ENCODE results near the gene CDH13.

Gene CDH13

DNA sequence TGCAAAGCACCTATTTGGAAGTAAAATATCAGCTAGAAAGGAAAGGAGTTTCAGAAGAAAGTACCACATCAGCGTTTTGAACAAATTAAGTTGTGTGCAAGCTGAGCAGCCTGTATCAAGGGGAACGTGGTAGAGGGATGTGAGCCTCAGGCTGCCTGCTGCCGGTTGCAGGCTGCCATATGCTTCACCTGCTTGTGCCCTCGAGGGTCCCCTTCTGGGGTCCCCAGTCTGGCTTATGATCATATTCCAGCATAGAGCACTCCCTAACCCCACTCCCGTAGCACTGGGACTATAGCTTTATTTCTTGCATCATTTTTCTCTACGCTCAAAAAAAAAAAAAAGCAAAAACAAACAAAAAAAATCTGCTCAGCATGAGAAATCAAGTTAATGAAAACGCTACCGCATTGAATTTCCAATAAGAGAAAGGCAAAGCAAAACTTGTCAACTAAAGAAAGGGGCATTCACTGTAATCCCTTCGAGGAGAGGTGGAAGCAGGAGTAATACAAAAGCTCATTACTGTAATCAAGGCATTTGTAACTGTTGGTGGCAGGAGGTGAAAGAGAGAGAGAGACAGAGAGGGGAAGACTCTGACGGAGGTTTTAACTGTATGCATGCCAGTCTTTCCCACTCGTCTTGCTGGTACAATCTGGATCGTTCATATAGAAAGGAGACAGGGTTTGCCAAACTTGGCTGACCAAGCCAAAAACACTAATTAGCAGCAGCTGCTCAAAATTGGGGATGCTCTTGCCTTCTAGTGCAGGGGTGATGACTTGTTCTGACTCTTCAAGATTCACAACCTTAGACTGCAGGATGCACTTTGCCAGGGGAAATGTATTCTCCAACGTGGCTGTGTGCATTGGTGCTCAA lies 922.8 kb downstream of the CDH13 start:
- no peak for DNase-seq

DNA sequence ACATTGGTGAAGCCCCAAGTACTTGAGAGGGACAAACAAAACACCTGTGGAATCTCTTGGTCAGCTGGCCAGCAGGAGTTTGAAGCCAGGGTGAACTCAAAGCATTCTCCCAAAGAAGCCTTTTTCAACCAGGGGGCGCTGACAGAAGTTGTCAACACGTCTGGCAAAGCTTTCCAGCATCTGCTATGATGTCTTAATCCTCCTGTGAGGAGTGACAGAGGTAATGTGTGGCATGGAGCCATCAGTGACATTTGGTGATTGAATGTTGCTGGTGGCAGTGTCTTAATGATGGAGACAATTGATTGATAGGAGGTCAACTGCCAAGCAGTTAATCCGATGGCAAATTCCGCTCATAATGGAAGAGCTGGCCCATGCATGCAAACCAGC lies 923.4 kb downstream of the CDH13 start:
- no peak for DNase-seq

DNA sequence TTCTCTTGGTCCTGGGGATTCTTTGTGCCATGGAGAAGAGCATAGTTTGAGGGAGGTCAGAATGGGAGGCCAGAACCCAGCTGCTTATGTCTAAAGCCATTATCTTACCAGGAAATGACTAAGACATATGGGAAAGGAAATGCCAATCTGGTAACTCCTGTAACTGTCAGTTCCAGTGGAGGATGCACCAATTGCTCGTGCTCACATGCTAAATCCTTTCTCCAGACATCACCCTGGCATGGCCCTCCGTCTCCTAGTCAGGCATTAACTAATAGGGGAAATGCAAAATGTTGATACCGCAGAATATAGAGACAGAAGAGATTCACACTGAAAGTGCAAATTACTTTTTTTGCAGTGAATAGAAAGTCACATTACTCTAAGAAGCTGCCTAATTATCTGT lies 925.5 kb downstream of the CDH13 start:
- DNase-seq, result no peak

DNA sequence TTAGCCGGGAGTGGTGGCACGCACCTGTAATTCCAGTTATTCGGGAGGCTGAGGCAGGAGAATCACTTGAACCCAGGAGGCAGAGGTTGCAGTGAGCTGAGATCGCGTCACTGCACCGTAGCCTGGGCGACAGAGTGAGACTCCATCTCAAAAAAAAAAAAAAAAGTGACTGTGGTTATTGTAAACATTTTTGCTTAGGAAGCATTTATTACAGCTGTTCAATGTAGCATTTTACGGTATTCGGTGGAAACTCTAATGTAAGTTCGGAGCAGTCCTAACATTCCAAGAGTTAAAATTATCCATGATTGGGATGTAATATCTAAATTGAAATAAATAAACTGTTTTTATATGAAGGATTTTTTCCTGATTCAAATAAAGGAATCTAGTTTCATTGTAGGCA lies 926.2 kb downstream of the CDH13 start:
- no peak for DNase-seq

DNA sequence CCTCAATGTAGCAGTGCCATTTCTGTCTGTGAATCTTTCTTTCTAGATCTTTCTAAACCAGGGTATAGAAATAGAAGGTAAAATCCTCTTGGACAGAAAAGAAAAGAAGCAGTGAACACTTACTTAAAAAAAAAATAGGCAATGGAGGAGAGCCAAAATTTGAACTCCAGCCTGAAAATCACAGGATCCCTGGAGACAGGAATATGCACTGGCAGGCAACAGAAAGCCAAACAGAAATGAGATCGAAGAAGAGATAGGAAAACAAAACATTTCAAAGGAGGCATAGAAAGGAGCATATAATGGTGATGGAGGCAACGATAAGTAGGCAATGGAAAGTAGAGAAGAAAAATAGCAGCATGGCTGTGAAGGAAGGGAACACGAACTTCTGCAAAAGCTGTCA lies 927.3 kb downstream of the CDH13 start:
- no peak for DNase-seq

DNA sequence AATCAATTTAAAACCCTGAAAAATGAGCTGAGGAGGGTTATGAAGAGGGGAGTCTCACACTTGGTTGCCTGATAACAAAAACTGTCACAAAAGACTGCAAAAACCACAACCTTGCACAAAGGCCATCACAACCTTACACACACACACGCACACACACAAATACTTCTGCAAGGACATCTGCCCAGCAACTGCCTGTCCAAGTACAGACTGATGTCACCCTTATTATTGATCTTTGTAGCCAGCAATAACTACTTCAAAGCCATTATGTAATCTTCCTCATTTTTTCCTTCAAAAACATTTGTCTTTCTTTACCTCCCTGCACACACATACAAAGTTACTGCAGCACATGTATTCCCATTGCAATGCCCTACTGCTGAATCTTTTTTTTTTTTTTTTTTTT lies 927.8 kb downstream of the CDH13 start:
- no peak for DNase-seq

DNA sequence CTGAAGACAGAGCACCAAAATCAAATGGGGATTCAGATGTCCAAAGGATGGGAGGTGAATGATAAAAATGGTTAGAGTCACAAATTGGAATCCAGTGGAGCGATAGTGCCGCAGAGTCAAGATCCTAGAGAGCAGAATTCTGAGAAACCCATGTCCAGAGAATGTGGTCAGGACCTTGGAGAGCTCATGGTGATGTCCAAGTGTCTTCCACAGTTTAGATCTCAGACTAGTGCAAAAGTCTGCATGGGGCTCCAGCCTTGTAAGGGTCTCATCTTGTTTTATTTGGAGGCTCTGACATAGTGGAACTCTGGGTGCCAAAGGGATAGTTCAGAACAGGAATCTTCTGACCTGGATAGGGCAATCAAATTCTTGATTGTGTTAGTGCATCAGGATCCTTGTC lies 935.1 kb downstream of the CDH13 start:
- DNase-seq, result no peak

DNA sequence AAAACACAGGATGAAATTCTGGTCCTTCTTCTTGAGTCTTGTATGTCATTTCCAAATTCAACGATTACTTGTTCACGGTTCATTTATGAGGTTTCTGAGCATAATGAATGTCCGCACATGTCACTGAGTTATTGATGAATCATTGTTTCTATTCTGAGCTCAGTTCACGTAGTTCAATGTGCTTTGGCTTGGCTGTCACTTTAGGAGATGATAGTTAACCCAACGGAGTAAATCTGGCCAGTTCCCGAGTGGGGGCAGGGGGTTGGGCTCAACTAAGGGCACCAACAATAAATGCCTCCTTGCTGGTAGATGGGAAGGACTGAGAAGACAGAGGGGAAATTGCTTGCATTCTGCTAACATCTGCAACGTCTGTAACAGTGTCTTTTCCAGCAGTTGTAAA lies 941.6 kb downstream of the CDH13 start:
- no peak for DNase-seq

DNA sequence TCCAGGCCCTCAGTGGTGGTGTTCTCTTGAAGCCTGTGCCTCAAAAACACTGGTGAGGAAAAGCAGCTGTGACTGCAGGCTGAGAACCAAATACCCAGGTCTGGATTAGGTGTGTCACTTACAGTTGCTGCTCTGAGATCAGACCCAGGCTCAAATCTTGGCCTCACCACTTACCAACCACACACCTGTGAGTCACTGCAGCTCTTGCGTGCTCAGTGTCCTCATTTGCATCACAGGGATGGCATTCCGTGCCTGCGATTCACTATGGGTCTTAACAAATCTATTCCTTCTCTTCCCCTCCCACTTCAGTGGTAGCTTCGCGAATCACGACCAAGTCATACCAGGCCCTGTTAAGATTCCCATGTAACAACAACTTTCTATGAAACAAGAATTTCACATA lies 947.6 kb downstream of the CDH13 start:
- peak; percentile 3 for DNase-seq

DNA sequence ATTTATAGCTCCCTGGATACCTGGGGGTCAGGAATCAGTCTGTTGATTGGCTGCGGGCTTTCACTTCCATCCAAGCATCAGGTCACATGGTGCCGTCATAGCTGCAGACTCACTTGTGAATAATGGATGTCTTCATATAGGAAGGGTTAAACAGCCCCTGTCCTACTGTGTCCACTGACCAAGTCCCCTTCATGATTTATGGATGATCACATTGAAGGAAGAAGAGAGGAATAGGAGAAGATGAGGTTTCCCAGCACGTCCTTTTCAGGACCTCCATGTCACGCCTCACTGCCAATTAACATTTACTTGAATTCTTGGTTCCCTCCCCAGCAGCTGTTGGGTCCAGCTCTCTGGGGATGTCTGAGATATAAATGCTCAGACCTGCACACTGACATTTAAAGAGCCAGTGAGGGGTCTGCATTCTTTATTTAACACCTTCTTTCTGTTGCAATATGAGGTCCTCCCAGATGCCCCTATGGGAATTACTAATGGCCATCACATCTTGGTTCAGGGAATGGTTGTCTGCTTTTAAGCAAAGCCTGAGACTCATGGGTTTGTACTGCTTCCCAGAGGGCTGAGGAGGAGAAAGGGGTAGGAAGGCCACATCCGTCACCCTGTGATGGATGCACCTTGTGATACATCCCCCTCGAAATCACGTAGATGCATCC lies 950.4 kb downstream of the CDH13 start:
- no peak for DNase-seq

DNA sequence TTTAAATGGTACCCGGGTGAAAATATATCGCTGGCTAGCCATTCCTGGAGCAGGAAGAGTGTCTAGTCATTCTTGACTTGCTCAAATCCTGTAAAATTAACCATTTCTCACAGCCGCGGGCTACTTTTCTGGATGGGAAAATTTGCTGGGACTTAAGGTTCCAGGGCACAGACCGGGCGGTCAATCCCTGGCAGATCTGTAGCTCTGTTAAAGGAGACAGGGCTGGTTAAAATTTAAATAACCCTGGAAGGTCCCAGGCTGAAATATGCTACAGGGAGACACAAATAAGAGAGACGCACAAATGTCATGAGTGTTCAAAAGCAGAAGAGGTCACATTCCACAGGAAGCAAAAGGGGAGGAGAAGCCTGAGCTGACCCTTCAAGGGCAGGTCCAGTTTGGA lies 951.4 kb downstream of the CDH13 start:
- no peak for DNase-seq

DNA sequence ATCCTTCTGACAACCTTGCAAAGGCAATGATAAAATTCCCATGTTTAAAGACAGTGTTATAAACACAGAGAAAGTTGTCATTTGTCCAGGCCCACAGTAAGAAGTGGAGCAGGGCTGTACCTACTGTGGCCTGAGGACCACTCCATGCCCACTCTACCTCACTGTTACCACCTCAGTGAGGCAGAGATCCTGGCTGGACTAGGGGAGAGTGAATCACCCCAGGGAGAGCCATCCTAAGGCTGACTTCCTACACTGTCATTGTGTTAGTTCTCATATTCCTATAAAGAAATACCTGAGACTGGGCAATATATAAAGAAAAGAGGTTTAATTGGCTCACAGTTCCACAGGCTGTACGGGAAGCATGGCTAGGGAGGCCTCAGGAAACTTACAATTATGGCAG lies 952.3 kb downstream of the CDH13 start:
- no peak for DNase-seq

DNA sequence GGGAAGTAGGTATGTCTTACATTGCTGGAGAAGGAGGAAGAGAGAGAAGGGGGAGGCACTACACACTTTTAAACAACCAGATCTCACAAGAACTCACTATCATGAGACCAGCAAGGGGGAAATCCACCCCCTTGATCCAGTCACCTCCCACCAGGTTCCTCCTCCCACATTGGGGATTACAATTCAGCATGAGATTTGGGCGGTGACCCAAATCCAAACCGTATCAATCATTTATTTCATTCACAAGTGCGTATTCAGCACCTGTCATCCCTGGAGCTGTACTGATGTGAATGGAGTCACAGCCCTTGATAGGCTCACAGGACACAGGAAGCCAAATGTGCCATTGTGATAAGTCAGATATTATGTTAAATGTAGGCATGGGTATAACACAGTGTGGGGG lies 952.7 kb downstream of the CDH13 start:
- no peak for DNase-seq

DNA sequence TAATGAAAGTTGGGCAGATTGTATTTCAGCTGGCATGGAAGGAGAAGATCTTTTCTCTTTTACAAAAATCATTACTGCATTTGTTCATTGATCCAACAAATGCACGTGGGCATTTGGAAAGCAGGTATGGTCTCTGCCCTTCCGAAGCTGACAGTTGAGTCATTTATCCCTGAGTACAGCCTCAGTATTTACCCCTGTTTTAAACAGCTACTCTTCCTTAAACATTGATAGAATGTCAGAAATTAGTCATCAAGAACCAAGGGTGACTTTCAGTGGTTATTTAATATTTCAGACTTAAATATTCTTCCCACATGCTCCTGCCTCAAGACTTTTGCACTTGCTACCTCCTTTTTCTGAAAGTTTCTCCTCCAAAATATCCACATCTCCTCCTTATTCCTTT lies 954.3 kb downstream of the CDH13 start:
- DNase-seq, result no peak

DNA sequence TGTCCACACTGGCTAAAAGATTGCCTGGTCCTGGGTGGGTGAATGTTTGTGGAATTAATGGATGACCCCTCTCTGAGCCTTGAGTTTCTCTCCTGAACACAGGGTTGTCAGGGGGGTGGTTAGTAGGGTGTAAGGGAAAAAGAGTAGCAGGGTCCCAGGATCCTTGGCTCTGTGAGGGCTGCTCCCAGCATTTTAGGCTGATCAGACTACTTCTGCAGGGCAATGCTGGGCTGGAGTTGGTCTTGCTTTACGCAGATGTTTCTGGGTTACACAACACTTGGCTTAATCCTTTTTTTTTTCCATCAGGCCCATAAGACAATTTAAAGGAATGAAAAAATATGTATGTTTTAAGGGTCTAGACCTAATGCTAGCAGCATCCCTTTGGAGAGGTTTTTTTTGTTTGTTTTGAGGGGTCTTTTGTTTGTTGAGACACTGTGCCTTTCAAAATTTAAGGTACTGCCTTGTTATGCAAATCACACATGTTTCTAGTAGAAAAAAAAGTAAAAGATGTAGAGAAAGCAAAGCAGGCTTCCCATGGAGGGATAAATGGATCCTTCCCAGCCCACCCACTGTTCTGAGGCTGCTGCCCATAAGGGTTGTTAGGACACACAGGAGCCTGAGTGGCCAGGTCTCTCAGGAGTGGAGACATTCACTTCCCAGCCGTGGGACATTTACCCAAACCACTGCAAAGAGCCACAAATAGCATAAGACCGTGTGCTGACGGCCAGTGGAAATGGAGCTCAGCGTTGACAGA lies 955.4 kb downstream of the CDH13 start:
- DNase-seq, result no peak

DNA sequence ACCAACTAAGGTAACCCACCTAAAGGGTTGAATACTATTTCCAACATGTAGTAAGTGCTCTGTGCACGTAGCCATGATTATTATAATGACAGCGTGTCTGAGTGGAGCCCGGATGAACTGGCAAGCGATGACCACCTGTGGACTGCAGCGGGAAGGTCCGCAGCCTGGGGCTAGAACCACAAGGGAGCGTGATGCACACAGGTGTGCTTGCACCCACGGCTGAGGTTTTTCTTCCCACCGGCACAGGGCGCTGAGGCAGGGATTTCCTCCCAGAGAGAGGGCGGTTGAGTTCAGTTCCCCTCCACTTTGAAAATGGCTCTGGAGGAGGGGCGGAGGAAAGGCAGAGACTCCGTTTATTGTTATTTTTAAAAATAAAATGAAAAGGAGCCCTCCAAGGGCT lies 959.3 kb downstream of the CDH13 start:
- no peak for DNase-seq

DNA sequence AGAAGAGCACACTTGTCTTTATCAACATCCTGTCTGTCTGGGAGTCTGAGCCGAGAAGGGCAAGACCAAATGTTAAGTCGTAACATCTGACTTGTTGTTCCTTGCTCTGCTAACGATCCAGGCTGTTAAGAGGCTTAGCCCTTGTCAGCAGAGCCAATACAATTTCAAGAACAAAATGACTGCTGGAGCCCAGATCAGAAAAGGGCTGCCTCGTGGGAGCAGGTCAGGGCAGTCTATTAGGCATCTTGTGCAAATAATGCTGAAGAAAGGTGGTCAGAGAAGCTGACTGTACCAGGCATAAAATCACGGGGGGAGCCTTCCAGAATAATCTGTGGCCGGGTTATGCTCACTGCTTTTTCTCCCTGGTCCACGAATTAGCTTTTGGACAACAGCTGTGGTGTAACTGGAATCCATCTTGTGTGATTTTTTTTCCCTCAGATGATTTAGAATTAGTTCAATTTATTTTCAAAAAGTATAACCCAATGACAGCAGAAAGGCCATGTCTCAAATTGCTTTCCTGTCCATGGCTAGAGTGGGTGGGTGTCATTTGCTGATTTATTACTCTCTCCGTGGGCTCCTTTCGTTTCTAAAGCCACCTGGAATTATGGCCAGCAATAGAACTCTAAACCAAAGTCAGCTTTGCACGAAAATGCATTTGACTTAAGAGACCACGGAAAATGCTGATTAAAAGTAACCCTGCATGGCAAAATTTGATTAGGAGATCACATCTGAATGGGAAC lies 959.9 kb downstream of the CDH13 start:
- no peak for DNase-seq

DNA sequence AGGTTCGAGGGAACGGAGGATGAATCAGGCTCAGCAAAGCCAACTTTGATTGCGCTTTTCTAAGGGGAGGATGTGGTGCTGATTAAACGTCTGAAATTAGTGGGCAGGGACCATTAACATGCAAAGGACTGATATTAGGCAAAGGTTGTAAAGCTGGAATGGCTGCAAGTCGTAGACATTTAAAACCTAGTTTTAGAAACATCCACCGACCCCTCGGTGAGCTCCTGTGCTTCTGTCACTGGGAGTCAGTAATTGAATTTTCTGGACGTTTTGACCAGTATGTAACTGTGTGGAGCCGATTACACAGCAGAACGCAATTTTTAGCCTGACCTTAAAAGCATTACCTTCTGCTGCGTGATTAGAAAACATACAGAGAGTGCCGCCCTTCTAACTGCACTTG lies 960.4 kb downstream of the CDH13 start:
- no peak for DNase-seq

DNA sequence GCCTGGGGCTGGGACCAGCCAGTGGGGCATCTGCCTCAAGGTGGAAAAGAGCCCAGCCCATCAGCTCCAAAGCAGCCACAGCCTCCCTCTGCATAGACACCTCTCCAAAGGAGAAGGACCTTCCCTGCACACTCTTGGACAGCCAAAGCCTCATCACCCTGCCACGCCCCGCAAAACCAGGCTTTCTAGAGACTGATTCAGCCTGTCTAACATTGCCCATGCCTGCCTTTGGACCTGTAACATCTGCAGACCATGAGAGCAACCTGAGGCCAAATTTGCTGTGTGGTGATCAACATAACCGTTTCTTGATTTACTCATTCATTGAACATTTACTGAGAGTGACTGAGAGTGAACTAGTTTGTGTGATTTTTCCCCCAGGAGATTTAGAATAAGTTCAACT lies 961.3 kb downstream of the CDH13 start:
- DNase-seq, result no peak

DNA sequence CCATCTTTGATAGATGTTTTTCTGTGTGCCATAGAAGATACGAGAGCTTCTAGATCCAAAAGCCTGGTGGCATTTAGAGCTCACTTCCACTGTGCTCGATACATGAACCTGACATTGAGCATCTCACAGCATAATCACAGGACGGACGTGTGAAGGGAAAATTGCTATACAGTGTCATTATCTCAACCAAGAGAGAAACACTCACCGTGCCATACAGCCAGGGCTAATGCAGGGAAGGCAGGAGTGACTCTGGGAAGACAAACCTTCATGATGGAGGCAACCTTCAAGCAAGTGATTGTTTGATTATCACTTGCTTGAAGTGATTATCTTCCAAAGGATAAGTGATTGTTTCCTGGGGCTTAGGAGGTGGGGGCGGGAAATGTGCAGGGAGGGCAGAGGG lies 962.8 kb downstream of the CDH13 start:
- DNase-seq, result no peak

DNA sequence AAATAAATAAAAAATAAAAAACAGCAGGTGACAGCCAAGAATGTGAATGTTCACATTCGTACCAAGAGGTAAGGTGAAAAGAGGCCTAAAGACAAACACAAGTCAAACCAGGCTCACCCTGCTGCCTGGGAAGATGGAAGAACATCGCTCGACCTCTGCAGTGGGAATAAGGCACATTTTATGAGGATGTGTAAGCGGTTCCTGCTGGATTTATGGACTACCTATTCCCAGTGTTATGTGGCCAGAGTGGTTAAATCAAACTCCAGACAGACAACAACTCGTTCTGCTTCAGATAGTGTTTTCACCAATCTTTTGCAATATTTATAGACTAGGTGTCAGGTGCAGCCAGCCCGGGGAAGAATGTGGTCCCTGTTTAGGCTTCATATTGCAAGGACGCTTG lies 966.0 kb downstream of the CDH13 start:
- no peak for DNase-seq

DNA sequence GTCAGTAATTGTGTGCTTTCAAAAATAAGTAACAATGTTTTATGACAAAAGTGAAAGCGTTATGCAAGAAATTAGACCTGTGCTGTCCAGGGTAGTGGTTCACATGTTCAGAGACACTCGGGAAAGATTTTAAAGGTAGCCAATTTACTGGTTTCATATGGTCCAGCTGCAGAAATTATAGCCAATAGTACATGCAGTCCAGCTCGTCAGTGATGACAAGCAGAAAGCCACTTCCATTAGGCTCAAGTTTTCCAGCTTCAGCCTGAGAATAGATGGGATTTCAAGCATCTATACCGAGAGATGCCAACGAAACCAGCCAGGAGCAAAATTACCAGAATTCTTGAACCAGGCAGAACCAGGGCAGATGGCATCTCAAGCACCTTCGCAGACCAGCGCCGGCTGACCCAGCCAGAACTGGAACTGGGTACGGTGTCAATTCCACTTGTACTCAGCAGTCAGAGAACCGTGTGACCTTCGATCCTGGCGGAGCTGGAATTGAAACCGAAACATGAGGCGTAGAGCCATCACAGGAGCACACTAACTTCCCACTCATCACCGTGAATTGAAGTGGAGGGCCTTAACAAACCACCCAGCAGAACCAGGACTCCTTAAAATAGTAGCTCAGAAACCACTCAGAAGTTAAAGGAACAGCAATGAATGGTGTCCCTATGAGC lies 973.2 kb downstream of the CDH13 start:
- DNase-seq, result no peak

Measured in T1000 (cell line).